Thymus (tissue), 11 donors: ENCODE results near the gene IL1RAP. TPM values are rescaled to one million over a fixed set of nuclear protein-coding genes. Genes with fewer than 3 reads are reported as not detected.

ENCODE experiments used
- DNase-seq, 9 donors: peaks; one replicate each; pipeline ENCODE4 v3.0.0-alpha.2; 2013; ENCODE audit warnings: low spot score in 9 of 9, low read depth in 6 of 9, missing footprints in 1 of 9
- H3K27ac ChIP-seq, 2 donors: one replicate each; pipeline ENCODE4 v1.5.1; 2013; ENCODE audit warnings: control low read depth in 1 of 2, low read depth in 1 of 2, low read length in 1 of 2, mild to moderate bottlenecking in 1 of 2, moderate library complexity in 1 of 2
- H3K27me3 ChIP-seq, 2 donors: one replicate each; pipeline ENCODE4 v1.5.1; 2013; ENCODE audit warnings: low read length in 1 of 2; ENCODE audit not compliant: control insufficient read depth in 2 of 2, insufficient read depth in 1 of 2
- H3K36me3 ChIP-seq, 2 donors: one replicate each; pipeline ENCODE4 v1.5.1; 2013; ENCODE audit warnings: low read length in 1 of 2, mild to moderate bottlenecking in 1 of 2, moderate library complexity in 1 of 2; ENCODE audit not compliant: control insufficient read depth in 2 of 2, insufficient read depth in 2 of 2
- H3K4me1 ChIP-seq, 2 donors: one replicate each; pipeline ENCODE4 v1.5.1; 2013; ENCODE audit warnings: low read length in 2 of 2; ENCODE audit not compliant: control insufficient read depth in 2 of 2, insufficient read depth in 2 of 2
- H3K4me3 ChIP-seq, 2 donors: one replicate each; pipeline ENCODE4 v1.5.1; 2013; ENCODE audit warnings: low read length in 2 of 2, control low read depth in 1 of 2, mild to moderate bottlenecking in 1 of 2
- H3K9me3 ChIP-seq, 2 donors: one replicate each; pipeline ENCODE4 v1.5.1; 2013; ENCODE audit warnings: low read length in 1 of 2, mild to moderate bottlenecking in 1 of 2; ENCODE audit not compliant: control insufficient read depth in 2 of 2, insufficient read depth in 1 of 2
- WGBS: extraction: QIAGEN DNeasy Blood & Tissue Kit; methylation state at CpG from one replicate; pipeline ENCODE4 v1.1.7; 2013; 5-methylcytosine and 5-hydroxymethylcytosine counted together
- polyA plus RNA-seq: library from polyadenylated mRNA; stranded (reverse); fragments of 200-250 nt; gene quantifications from one replicate; pipeline ENCODE4 v1.2.3, GENCODE V29; 2013
- total RNA-seq: library from RNA; stranded (reverse); fragments of 120-200 nt; gene quantifications from one replicate; pipeline ENCODE4 v1.2.4, GENCODE V29; 2013
- donor health status: healthy.

IL1RAP gene
- total and polyA plus RNA-seq, 2 donors = 5.7 to 6.8 TPM

- WGBS = 93% methylated on average over 4 of the region's 4 CpGs
- no peak for DNase-seq
- Histone ChIP-seq H3K4me1 (no peaks in the 10 kb centered on the region), H3K27me3 (no peaks in the 10 kb centered on the region), H3K36me3 (no peaks in the 10 kb centered on the region), H3K9me3 (no peaks in the 10 kb centered on the region), H3K27ac (no peak overlapping the region), H3K4me3 (no peak overlapping the region)
Observed at GRCh38 chr3:190491533-190492054, 22.3 kb upstream of the IL1RAP start.

- Histone ChIP-seq H3K4me3 (no peak overlapping the region), H3K27ac (no peak overlapping the region), H3K4me1 (no peaks in the 10 kb centered on the region), H3K9me3 (no peaks in the 10 kb centered on the region), H3K27me3 (no peaks in the 10 kb centered on the region), H3K36me3 (no peaks in the 10 kb centered on the region)
- no peak for DNase-seq
Observed at GRCh38 chr3:190492129-190492528, 21.8 kb upstream of the IL1RAP start.

- Histone ChIP-seq H3K27me3 (no peaks in the 10 kb centered on the region), H3K4me1 (no peaks in the 10 kb centered on the region), H3K9me3 (no peaks in the 10 kb centered on the region), H3K4me3 (no peak overlapping the region), H3K36me3 (no peaks in the 10 kb centered on the region), H3K27ac (no peak overlapping the region)
- 88% methylated on average over 4 of the region's 4 CpGs for WGBS
- DNase-seq = no peak
Observed at GRCh38 chr3:190492966-190493365, 20.9 kb upstream of the IL1RAP start.

GRCh38 chr3:190494907-190495306 lies 19.0 kb upstream of the IL1RAP start:
- DNase-seq = no peak
- Histone ChIP-seq H3K9me3 (no peaks in the 10 kb centered on the region), H3K36me3 (no peaks in the 10 kb centered on the region), H3K27me3 (no peaks in the 10 kb centered on the region), H3K27ac (no peak overlapping the region), H3K4me3 (no peak overlapping the region), H3K4me1 (no peaks in the 10 kb centered on the region)

- Histone ChIP-seq H3K27ac (no peak overlapping the region), H3K27me3 (no peaks in the 10 kb centered on the region), H3K36me3 (no peaks in the 10 kb centered on the region), H3K4me1 (no peaks in the 10 kb centered on the region), H3K4me3 (no peak overlapping the region), H3K9me3 (no peaks in the 10 kb centered on the region)
- DNase-seq = no peak
Observed at GRCh38 chr3:190495354-190495753, 18.5 kb upstream of the IL1RAP start.

- 92% methylated on average over 5 of the region's 5 CpGs for WGBS
- Histone ChIP-seq H3K36me3 (no peaks in the 10 kb centered on the region), H3K4me1 (no peaks in the 10 kb centered on the region), H3K27me3 (no peaks in the 10 kb centered on the region), H3K4me3 (no peak overlapping the region), H3K9me3 (no peaks in the 10 kb centered on the region), H3K27ac (no peak overlapping the region)
- no peak for DNase-seq
Observed at GRCh38 chr3:190495796-190496195, 18.1 kb upstream of the IL1RAP start.

GRCh38 chr3:190496859-190497258 lies 17.0 kb upstream of the IL1RAP start:
- no peaks in the 10 kb centered on the region for H3K27me3 ChIP-seq
- H3K4me3 ChIP-seq = no peak overlapping the region
- 73% methylated on average over 1 of the region's 1 CpG for WGBS
- no peak for DNase-seq
- no peaks in the 10 kb centered on the region for H3K36me3 ChIP-seq
- no peaks in the 10 kb centered on the region for H3K9me3 ChIP-seq
- H3K4me1 ChIP-seq = no peaks in the 10 kb centered on the region
- no peak overlapping the region for H3K27ac ChIP-seq

- no peak for DNase-seq
- H3K4me1 ChIP-seq = no peaks in the 10 kb centered on the region
- no peaks in the 10 kb centered on the region for H3K36me3 ChIP-seq
- WGBS = 93% methylated on average over 3 of the region's 3 CpGs
- no peak overlapping the region for H3K27ac ChIP-seq
- no peaks in the 10 kb centered on the region for H3K27me3 ChIP-seq
- no peaks in the 10 kb centered on the region for H3K9me3 ChIP-seq
- H3K4me3 ChIP-seq = no peak overlapping the region
Observed at GRCh38 chr3:190497811-190498210, 16.1 kb upstream of the IL1RAP start.

- H3K27me3 ChIP-seq = no peaks in the 10 kb centered on the region
- no peak for DNase-seq
- H3K9me3 ChIP-seq = no peaks in the 10 kb centered on the region
- whole genome bisulfite sequencing = 93% methylated on average over 2 of the region's 2 CpGs
- H3K27ac ChIP-seq = no peak overlapping the region
- H3K4me3 ChIP-seq = no peak overlapping the region
- no peaks in the 10 kb centered on the region for H3K36me3 ChIP-seq
- no peaks in the 10 kb centered on the region for H3K4me1 ChIP-seq
Observed at GRCh38 chr3:190498293-190498692, 15.6 kb upstream of the IL1RAP start.

GRCh38 chr3:190499122-190499521 lies 14.8 kb upstream of the IL1RAP start:
- Histone ChIP-seq H3K27me3 (no peaks in the 10 kb centered on the region), H3K4me1 (no peaks in the 10 kb centered on the region), H3K27ac (no peak overlapping the region), H3K4me3 (no peak overlapping the region), H3K9me3 (no peaks in the 10 kb centered on the region), H3K36me3 (no peaks in the 10 kb centered on the region)
- WGBS = 55% methylated on average over 2 of the region's 2 CpGs
- DNase-seq = no peak
